ENCODE measurements around the gene NOX3. TPM values are rescaled to one million over a fixed set of nuclear protein-coding genes. Genes with fewer than 3 reads are reported as not detected.

The NOX3 gene
- total RNA-seq, 1 donor from 2014 or later: not detected

- DNase-seq (ENCODE audit: low spot score) (no peak), ATAC-seq (peak; percentile 89)
Measured at GRCh38 chr6:155436981-155437749, 18.5 kb downstream of the NOX3 start.

GRCh38 chr6:155434829-155435423, 20.7 kb downstream of the NOX3 start:
- ATAC-seq (no peak), DNase-seq (ENCODE audit: low spot score) (no peak)

GRCh38 chr6:155434096-155434495, 21.5 kb downstream of the NOX3 start:
- no peak for ATAC-seq

GRCh38 chr6:155432293-155432692, 23.3 kb downstream of the NOX3 start:
- ATAC-seq (no peak), DNase-seq (ENCODE audit: low spot score) (no peak)

More at GRCh38 chr6:155434096-155434495, 21.5 kb downstream of the NOX3 start:
- DNase-seq (ENCODE audit: low spot score): no peak

GRCh38 chr6:155429321-155429893, 26.2 kb downstream of the NOX3 start:
- DNase-seq (ENCODE audit: low spot score): no peak
- ATAC-seq: no peak

- DNase-seq (ENCODE audit: low spot score) (no peak), ATAC-seq (no peak)
Measured at GRCh38 chr6:155426408-155426945, 29.2 kb downstream of the NOX3 start.

- no peak for ATAC-seq
- DNase-seq (ENCODE audit: low spot score): no peak
Measured at GRCh38 chr6:155424181-155424580, 31.5 kb downstream of the NOX3 start.

GRCh38 chr6:155422635-155423034, 33.0 kb downstream of the NOX3 start:
- DNase-seq (ENCODE audit: low spot score): no peak

GRCh38 chr6:155420492-155420891, 35.1 kb downstream of the NOX3 start:
- ATAC-seq (no peak), DNase-seq (ENCODE audit: low spot score) (no peak)

More at GRCh38 chr6:155422635-155423034, 33.0 kb downstream of the NOX3 start:
- no peak for ATAC-seq

- DNase-seq (ENCODE audit: low spot score) (no peak), ATAC-seq (no peak)
Measured at GRCh38 chr6:155419161-155419560, 36.5 kb downstream of the NOX3 start.

- no peak for DNase-seq (ENCODE audit: low spot score)
- ATAC-seq: peak; percentile 10
Measured at GRCh38 chr6:155418017-155418761, 37.5 kb downstream of the NOX3 start.

GRCh38 chr6:155417454-155417853, 38.2 kb downstream of the NOX3 start:
- DNase-seq (ENCODE audit: low spot score): no peak

GRCh38 chr6:155415953-155416352, 39.7 kb downstream of the NOX3 start:
- DNase-seq (ENCODE audit: low spot score) (no peak), ATAC-seq (no peak)

More at GRCh38 chr6:155417454-155417853, 38.2 kb downstream of the NOX3 start:
- ATAC-seq: no peak

GRCh38 chr6:155414049-155414448, 41.6 kb downstream of the NOX3 start:
- ATAC-seq: no peak
- DNase-seq (ENCODE audit: low spot score): no peak

GRCh38 chr6:155412335-155412734, 43.3 kb downstream of the NOX3 start:
- DNase-seq (ENCODE audit: low spot score) (no peak), ATAC-seq (no peak)

- no peak for ATAC-seq
- no peak for DNase-seq (ENCODE audit: low spot score)
Measured at GRCh38 chr6:155411154-155412052, 44.2 kb downstream of the NOX3 start.

GRCh38 chr6:155409391-155409790, 46.2 kb downstream of the NOX3 start:
- ATAC-seq (no peak), DNase-seq (ENCODE audit: low spot score) (no peak)

GRCh38 chr6:155408981-155409380, 46.7 kb downstream of the NOX3 start:
- DNase-seq (ENCODE audit: low spot score) (no peak), ATAC-seq (no peak)

- DNase-seq (ENCODE audit: low spot score): no peak
- no peak for ATAC-seq
Measured at GRCh38 chr6:155408231-155408630, 47.4 kb downstream of the NOX3 start.

GRCh38 chr6:155406801-155407200, 48.8 kb downstream of the NOX3 start:
- ATAC-seq (no peak), DNase-seq (ENCODE audit: low spot score) (no peak)

Measured in left lobe of liver (tissue), 2 donors.